Measurements from ENCODE around the gene PNPLA5.

Gene PNPLA5

GRCh38 chr22:43885786-43886185 lies 6.0 kb downstream of the PNPLA5 start:
- POLR2A ChIA-PET, result no interaction called here
- Histone ChIP-seq H3K27ac (ENCODE audit: insufficient read depth in 1 of 2, low read depth in 1 of 2, low read length in 2 of 2, poor library complexity in 1 of 2, severe bottlenecking in 2 of 2) (no peak overlapping the region), H3K36me3 (ENCODE audit: control insufficient read depth in 4 of 4, insufficient read depth in 4 of 4, low read length in 3 of 4) (no peaks in the 10 kb centered on the region), H3K9me3 (ENCODE audit: control extremely low read depth in 1 of 5, control insufficient read depth in 4 of 5, insufficient read depth in 2 of 5, low read depth in 1 of 5, low read length in 4 of 5) (no peaks in the 10 kb centered on the region), H3K4me1 (ENCODE audit: control extremely low read depth in 1 of 4, control insufficient read depth in 4 of 4, insufficient read depth in 4 of 4, low read length in 3 of 4) (no peaks in the 10 kb centered on the region), H3K27me3 (replicated peaks in 2 of 5; ENCODE audit: control insufficient read depth in 4 of 5, insufficient read depth in 5 of 5, low read length in 4 of 5) (peaks cover 0 to 34% (median 11%) of the 10 kb centered on the region in 5 experiments), H3K4me3 (ENCODE audit: control insufficient read depth in 1 of 7, extremely low read depth in 1 of 7, insufficient read depth in 4 of 7, low read depth in 2 of 7, low read length in 6 of 7) (no peak overlapping the region)
- CTCF ChIA-PET, result interaction anchor here (1.3 to 4.0 kb wide), 4 partner anchors 12 to 60 kb away, joined by 4 to 21 read pairs (median 6); no protein-coding TSS in a partner anchor
- DNase-seq, result no peak
- WGBS (ENCODE audit: insufficient coverage), result 95% methylated on average over 3 of the region's 6 CpGs

GRCh38 chr22:43885319-43885671 lies 6.5 kb downstream of the PNPLA5 start:
- H3K27me3 ChIP-seq (replicated peaks in 2 of 5; ENCODE audit: control insufficient read depth in 4 of 5, insufficient read depth in 5 of 5, low read length in 4 of 5), result peaks cover 0 to 29% (median 6%) of the 10 kb centered on the region in 5 experiments
- WGBS (ENCODE audit: insufficient coverage), result 63% methylated on average over 7 of the region's 7 CpGs
- H3K9me3 ChIP-seq (ENCODE audit: control extremely low read depth in 1 of 5, control insufficient read depth in 4 of 5, insufficient read depth in 2 of 5, low read depth in 1 of 5, low read length in 4 of 5), result no peaks in the 10 kb centered on the region
- no peaks in the 10 kb centered on the region for H3K36me3 ChIP-seq (ENCODE audit: control insufficient read depth in 4 of 4, insufficient read depth in 4 of 4, low read length in 3 of 4)
- no peak overlapping the region for H3K27ac ChIP-seq (ENCODE audit: insufficient read depth in 1 of 2, low read depth in 1 of 2, low read length in 2 of 2, poor library complexity in 1 of 2, severe bottlenecking in 2 of 2)
- CTCF ChIA-PET, result interaction anchor here (1.1 to 4.0 kb wide), 7 partner anchors 13 to 498 kb away, joined by 3 to 21 read pairs (median 4); no protein-coding TSS in a partner anchor
- POLR2A ChIA-PET, result no interaction called here
- H3K4me3 ChIP-seq (ENCODE audit: control insufficient read depth in 1 of 7, extremely low read depth in 1 of 7, insufficient read depth in 4 of 7, low read depth in 2 of 7, low read length in 6 of 7), result no peak overlapping the region
- DNase-seq, result no peak
- H3K4me1 ChIP-seq (ENCODE audit: control extremely low read depth in 1 of 4, control insufficient read depth in 4 of 4, insufficient read depth in 4 of 4, low read length in 3 of 4), result no peaks in the 10 kb centered on the region

GRCh38 chr22:43884600-43885318 lies 7.1 kb downstream of the PNPLA5 start:
- Histone ChIP-seq H3K27me3 (replicated peaks in 2 of 5; ENCODE audit: control insufficient read depth in 4 of 5, insufficient read depth in 5 of 5, low read length in 4 of 5) (peaks cover 0 to 24% (median 6%) of the 10 kb centered on the region in 5 experiments), H3K36me3 (ENCODE audit: control insufficient read depth in 4 of 4, insufficient read depth in 4 of 4, low read length in 3 of 4) (no peaks in the 10 kb centered on the region), H3K9me3 (ENCODE audit: control extremely low read depth in 1 of 5, control insufficient read depth in 4 of 5, insufficient read depth in 2 of 5, low read depth in 1 of 5, low read length in 4 of 5) (no peaks in the 10 kb centered on the region), H3K4me1 (ENCODE audit: control extremely low read depth in 1 of 4, control insufficient read depth in 4 of 4, insufficient read depth in 4 of 4, low read length in 3 of 4) (no peaks in the 10 kb centered on the region), H3K4me3 (ENCODE audit: control insufficient read depth in 1 of 7, extremely low read depth in 1 of 7, insufficient read depth in 4 of 7, low read depth in 2 of 7, low read length in 6 of 7) (no peak overlapping the region), H3K27ac (ENCODE audit: insufficient read depth in 1 of 2, low read depth in 1 of 2, low read length in 2 of 2, poor library complexity in 1 of 2, severe bottlenecking in 2 of 2) (no peak overlapping the region)
- 24% methylated on average over 16 of the region's 18 CpGs for WGBS (ENCODE audit: insufficient coverage)
- peak; percentile 36 to 56 (median 48) for DNase-seq
- ChIA-PET CTCF (interaction anchor here (1.1 to 4.0 kb wide), 7 partner anchors 13 to 497 kb away, joined by 3 to 21 read pairs (median 4); no protein-coding TSS in a partner anchor), POLR2A (no interaction called here)

DNA sequence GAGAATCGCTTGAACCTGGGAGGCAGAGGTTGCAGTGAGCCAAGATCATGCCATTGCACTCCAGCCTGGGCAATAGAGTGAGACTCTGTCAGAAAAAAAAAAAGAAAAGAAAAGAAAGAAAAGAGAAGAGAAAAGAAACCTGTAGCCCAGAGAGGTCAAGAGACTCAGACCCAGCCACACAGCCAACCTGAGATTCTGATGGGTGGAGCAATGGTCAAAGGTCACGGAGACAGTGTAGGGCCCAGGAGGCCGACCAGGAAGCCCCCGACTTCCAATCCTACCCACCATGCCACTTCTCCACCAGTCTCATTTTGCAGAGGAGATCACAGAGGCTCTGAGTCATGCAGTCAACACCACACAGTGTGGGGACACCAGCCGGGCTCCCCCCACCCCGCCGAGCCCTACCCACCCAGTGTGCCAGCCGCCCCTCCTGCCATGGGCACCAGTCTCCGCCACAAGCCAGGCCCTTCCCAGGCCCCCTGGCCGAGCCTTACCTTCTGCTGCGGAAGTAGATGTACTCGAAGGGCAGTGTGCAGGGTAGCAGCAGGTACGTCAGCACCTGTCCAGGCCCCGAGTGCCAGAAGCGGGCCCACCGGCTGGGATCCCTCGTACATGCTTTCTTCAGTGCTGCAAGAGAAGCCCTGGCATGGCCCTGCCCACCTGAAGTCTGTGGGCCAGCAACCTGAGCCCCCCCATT lies 7.9 kb downstream of the PNPLA5 start:
- H3K4me3 ChIP-seq (ENCODE audit: control insufficient read depth in 1 of 7, extremely low read depth in 1 of 7, insufficient read depth in 4 of 7, low read depth in 2 of 7, low read length in 6 of 7), result no peak overlapping the region
- ChIA-PET POLR2A (no interaction called here), CTCF (interaction anchor here (1.5 to 4.0 kb wide), 6 partner anchors 22 to 62 kb away, joined by 3 to 22 read pairs (median 6); no protein-coding TSS in a partner anchor)
- H3K36me3 ChIP-seq (ENCODE audit: control insufficient read depth in 4 of 4, insufficient read depth in 4 of 4, low read length in 3 of 4), result no peaks in the 10 kb centered on the region
- no peak for DNase-seq
- WGBS (ENCODE audit: insufficient coverage), result 85% methylated on average over 11 of the region's 17 CpGs
- H3K27me3 ChIP-seq (replicated peaks in 2 of 5; ENCODE audit: control insufficient read depth in 4 of 5, insufficient read depth in 5 of 5, low read length in 4 of 5), result peaks cover 0 to 17% (median 4%) of the 10 kb centered on the region in 5 experiments
- H3K27ac ChIP-seq (ENCODE audit: insufficient read depth in 1 of 2, low read depth in 1 of 2, low read length in 2 of 2, poor library complexity in 1 of 2, severe bottlenecking in 2 of 2), result no peak overlapping the region
- no peaks in the 10 kb centered on the region for H3K9me3 ChIP-seq (ENCODE audit: control extremely low read depth in 1 of 5, control insufficient read depth in 4 of 5, insufficient read depth in 2 of 5, low read depth in 1 of 5, low read length in 4 of 5)
- no peaks in the 10 kb centered on the region for H3K4me1 ChIP-seq (ENCODE audit: control extremely low read depth in 1 of 4, control insufficient read depth in 4 of 4, insufficient read depth in 4 of 4, low read length in 3 of 4)

GRCh38 chr22:43883012-43883661 lies 8.7 kb downstream of the PNPLA5 start:
- Histone ChIP-seq H3K9me3 (ENCODE audit: control extremely low read depth in 1 of 5, control insufficient read depth in 4 of 5, insufficient read depth in 2 of 5, low read depth in 1 of 5, low read length in 4 of 5) (no peaks in the 10 kb centered on the region), H3K4me3 (ENCODE audit: control insufficient read depth in 1 of 7, extremely low read depth in 1 of 7, insufficient read depth in 4 of 7, low read depth in 2 of 7, low read length in 6 of 7) (no peak overlapping the region), H3K27ac (ENCODE audit: insufficient read depth in 1 of 2, low read depth in 1 of 2, low read length in 2 of 2, poor library complexity in 1 of 2, severe bottlenecking in 2 of 2) (no peak overlapping the region), H3K4me1 (ENCODE audit: control extremely low read depth in 1 of 4, control insufficient read depth in 4 of 4, insufficient read depth in 4 of 4, low read length in 3 of 4) (no peaks in the 10 kb centered on the region), H3K36me3 (ENCODE audit: control insufficient read depth in 4 of 4, insufficient read depth in 4 of 4, low read length in 3 of 4) (no peaks in the 10 kb centered on the region), H3K27me3 (replicated peaks in 2 of 5; ENCODE audit: control insufficient read depth in 4 of 5, insufficient read depth in 5 of 5, low read length in 4 of 5) (peaks cover 0 to 15% (median 4%) of the 10 kb centered on the region in 5 experiments)
- ChIA-PET POLR2A (interaction anchor here (0.6 kb wide), 1 partner anchor 186 kb away, joined by 3 read pairs; no protein-coding TSS in a partner anchor), CTCF (interaction anchor here (0.8 to 4.0 kb wide), 8 partner anchors 8 to 62 kb away, joined by 3 to 22 read pairs (median 4); partner anchors contain the start of gene PNPLA5)
- WGBS (ENCODE audit: insufficient coverage), result 38% methylated on average over 10 of the region's 14 CpGs
- peak; percentile 65 to 76 (median 75) for DNase-seq

GRCh38 chr22:43882122-43882767 lies 9.6 kb downstream of the PNPLA5 start:
- POLR2A ChIA-PET, result interaction anchor here (0.6 kb wide), 1 partner anchor 187 kb away, joined by 3 read pairs; no protein-coding TSS in a partner anchor
- H3K36me3 ChIP-seq (ENCODE audit: control insufficient read depth in 4 of 4, insufficient read depth in 4 of 4, low read length in 3 of 4), result no peaks in the 10 kb centered on the region
- DNase-seq, result no peak
- 88% methylated on average over 7 of the region's 9 CpGs for WGBS (ENCODE audit: insufficient coverage)
- H3K9me3 ChIP-seq (ENCODE audit: control extremely low read depth in 1 of 5, control insufficient read depth in 4 of 5, insufficient read depth in 2 of 5, low read depth in 1 of 5, low read length in 4 of 5), result no peaks in the 10 kb centered on the region
- CTCF ChIA-PET, result interaction anchor here (0.5 to 4.0 kb wide), 9 partner anchors 9 to 102 kb away, joined by 3 to 22 read pairs (median 3); partner anchors contain the start of gene PNPLA5
- H3K27ac ChIP-seq (ENCODE audit: insufficient read depth in 1 of 2, low read depth in 1 of 2, low read length in 2 of 2, poor library complexity in 1 of 2, severe bottlenecking in 2 of 2), result no peak overlapping the region
- H3K4me1 ChIP-seq (ENCODE audit: control extremely low read depth in 1 of 4, control insufficient read depth in 4 of 4, insufficient read depth in 4 of 4, low read length in 3 of 4), result no peaks in the 10 kb centered on the region
- H3K4me3 ChIP-seq (ENCODE audit: control insufficient read depth in 1 of 7, extremely low read depth in 1 of 7, insufficient read depth in 4 of 7, low read depth in 2 of 7, low read length in 6 of 7), result no peak overlapping the region
- H3K27me3 ChIP-seq (replicated peaks in 2 of 5; ENCODE audit: control insufficient read depth in 4 of 5, insufficient read depth in 5 of 5, low read length in 4 of 5), result peaks cover 0 to 9% (median 0%) of the 10 kb centered on the region in 5 experiments
